Activated CD4-positive, alpha-beta T cell treated with anti-CD3 and anti-CD28 coated beads, Interleukin-2, Interleukin-6, amounts not matched to agents 100 ng/mL and 50 ng/mL, durations not matched to agents 16 hours and 8 hours (primary cell): ENCODE data around the gene KAZN.
"Not testable (repeated sequence)": the region's sequence is repeated elsewhere in the genome, so short reads cannot be mapped to it uniquely, and the experiment has no call there.

Experiments used
- DNase-seq: peaks from one replicate; pipeline ENCODE4 v3.0.0-alpha.2; 2020

The KAZN gene

DNA sequence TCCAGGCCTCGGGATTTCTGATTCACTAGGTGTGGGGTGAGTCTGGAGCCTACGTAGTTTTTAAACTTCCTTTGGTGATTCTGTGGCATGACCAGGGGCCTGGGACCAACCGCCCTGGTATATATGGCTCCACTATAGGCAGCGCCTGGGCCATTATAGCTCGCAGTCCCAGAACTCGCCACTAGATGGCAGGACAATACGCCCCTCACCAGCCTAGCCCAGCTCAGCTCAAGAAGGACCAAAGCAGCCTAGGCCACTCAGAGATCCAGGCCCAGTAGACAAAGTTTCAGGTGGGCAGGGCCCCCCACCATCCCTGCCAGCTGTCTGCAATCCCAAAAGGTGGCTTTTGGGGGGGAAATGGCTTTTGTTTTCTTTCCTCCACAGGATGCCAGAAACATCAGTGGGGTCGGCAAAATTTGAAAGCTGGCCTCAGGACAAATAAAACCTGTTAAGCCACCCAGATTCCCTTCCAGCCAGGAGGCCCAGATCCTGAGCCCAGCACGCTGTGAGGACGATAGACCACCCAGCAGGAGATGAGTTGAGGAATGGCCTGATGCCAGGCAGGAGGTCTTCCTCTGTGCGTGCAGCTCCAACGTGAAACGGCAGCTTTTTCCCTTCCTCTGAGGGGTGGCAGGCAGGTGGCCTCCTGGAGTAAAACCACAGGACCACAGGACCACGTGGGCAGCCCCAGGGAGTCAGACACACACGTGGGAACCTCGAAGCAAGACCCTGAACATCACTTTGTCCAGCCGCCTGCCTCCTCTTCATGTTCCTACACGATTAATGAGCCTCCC lies 530.2 kb downstream of the KAZN start:
- DNase-seq, result peak; percentile 81

- no peak for DNase-seq
Observed at GRCh38 chr1:15129944-15130343, 531.5 kb downstream of the KAZN start.

GRCh38 chr1:15130607-15131006 lies 532.1 kb downstream of the KAZN start:
- no peak for DNase-seq

DNA sequence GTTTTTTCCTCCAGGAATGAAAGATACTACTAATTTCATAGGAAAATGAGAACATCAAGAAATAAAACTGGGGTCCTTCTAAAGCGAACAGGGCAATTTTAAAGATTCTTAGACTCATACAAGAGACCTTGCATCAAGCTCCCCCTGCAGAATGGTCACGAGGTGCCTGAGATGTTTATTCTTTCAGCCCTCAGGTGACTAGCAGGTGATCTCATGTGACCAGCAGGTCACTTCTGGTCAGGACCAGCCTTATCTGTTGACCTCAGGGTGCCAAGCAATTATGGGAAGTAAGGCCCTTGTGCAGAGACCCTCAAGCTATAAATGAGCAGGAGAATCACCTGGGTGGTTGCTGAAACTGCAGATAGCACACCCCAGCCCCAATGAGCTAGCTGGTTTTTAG lies 534.5 kb downstream of the KAZN start:
- no peak for DNase-seq

DNA sequence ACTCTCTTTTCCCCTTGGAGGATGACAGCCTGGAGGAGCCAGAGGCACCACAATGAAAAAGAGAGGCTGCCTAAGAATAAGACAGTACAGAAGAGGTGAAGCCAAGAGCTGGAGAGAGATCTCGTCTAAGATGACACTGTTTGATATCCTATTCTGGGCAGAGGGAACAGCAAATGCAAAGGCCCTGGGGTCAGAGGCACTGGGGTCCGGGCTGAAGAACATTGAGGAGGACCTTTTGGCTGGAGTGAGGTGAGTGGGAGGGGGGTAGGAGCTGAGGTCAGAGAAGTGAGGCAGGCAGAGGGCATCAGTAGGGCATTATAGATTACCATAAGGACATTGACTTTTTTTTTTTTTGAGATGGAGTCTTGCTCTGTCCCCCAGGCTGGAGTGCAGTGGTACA lies 535.8 kb downstream of the KAZN start:
- DNase-seq, result no peak

DNA sequence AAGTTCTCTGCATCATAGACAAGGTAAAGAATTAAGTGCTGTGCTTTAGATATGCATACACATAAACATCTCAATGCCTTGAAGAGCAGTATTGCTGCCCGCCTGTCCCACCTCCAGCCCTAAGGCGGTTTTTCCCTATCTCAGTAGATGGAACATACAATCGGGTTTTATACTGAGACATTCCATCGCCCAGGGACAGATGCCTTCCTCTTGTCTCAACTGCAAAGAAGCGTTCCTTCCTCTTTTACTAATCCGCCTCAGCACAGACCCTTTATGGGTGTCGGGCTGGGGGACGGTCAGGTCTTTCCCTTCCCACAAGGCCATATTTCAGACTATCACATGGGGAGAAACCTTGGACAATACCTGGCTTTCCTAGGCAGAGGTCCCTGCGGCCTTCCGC lies 537.1 kb downstream of the KAZN start:
- not testable (repeated sequence) for DNase-seq

GRCh38 chr1:15137809-15138208 lies 539.3 kb downstream of the KAZN start:
- no peak for DNase-seq

DNA sequence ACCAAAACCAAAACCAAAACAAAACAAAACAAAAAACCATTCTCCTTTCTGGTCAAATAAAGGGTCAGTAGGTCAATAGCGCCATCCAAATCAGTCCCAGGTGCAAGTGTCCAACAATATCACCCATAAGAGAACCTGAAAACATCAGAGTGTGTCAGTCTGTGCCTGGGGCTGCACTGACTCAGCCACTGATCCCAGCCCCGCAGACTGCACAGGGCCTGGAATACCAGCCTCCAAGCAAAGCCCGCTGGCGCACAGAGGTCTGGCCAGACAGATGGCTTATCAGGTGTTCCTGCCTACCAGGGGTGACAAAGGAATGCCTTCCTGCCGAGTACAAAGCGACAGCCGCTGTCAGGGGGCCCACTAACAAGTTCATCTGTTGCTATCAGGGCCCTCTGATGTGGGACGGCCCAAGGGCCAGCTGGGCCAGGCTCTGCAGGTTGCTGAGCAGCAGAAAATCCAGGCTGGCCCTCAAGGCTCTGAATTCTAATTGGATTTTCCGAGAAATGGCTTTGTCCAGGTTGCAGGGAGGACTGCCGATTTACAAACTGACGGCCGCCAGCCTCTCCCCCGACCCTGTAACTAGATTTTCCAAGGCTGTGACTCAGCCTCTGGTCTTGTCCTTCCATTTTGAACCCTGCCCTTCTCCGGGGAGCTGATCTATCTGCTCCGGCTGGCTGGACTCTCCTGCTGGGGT lies 541.3 kb downstream of the KAZN start:
- no peak for DNase-seq

GRCh38 chr1:15141935-15142539 lies 543.6 kb downstream of the KAZN start:
- DNase-seq, result no peak

GRCh38 chr1:15145327-15145726 lies 546.8 kb downstream of the KAZN start:
- no peak for DNase-seq

- no peak for DNase-seq
Observed at GRCh38 chr1:15146142-15146680, 547.7 kb downstream of the KAZN start.

- no peak for DNase-seq
Observed at GRCh38 chr1:15146971-15147376, 548.5 kb downstream of the KAZN start.

- no peak for DNase-seq
Observed at GRCh38 chr1:15148004-15148403, 549.5 kb downstream of the KAZN start.

DNA sequence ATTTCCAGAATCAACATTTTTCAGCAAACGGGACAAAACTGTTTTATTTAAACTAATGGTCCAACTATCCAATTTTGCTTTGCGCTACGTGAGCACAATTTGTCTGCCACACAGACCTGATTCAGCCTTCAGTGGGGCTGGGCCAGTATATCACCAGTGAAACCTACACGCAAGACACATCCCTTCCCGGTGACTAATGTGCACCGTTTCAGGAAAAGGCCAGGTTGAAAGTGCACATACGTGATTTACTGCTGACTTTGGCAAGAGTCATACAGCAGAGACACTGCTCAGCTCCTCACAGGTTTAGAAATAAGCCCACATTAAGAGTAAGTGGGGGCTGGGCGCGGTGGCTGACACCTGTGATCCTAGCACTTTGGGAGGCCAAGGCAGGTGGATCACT lies 550.0 kb downstream of the KAZN start:
- no peak for DNase-seq

DNA sequence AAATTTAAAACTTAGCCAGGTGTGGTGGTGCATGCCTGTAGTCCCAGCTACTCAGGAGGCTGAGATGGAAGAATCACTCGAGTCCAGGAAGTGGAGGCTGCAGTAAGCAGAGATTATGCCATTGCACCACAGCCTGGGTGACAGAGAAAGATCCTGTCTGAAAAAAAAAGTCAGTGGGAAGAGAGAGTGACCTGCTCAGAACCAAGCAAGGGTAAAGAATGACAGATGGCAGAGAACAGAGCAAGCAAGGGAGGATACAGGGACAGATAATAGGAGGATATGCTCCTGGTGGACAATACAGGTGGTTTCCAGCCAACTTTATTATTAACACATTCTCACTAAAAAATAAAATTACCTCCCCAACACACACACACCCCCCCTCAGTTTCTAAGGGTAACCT lies 550.5 kb downstream of the KAZN start:
- no peak for DNase-seq

- DNase-seq, result no peak
Observed at GRCh38 chr1:15150376-15150775, 551.9 kb downstream of the KAZN start.

DNA sequence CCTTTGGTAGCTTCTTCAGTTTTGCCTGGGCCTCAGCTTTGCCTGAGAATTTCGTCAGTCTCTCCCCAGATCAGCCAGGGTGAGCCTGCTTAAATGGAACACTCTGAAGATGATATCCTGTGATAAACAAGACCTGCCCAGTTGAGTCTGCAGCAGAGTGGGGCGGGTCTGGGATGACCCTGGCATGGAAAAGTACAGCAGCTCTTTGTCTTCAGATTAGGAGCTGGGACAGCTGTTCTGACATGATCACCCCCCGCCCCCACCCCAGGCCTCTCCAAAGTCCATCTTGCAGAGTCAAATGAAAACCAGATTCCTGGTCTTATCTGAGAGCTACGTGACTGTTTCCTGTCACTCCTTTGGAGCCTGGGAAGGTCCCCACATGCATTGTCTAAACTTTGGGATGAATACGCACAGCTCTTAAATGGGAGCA lies 552.9 kb downstream of the KAZN start:
- no peak for DNase-seq

- DNase-seq, result no peak
Observed at GRCh38 chr1:15151871-15152270, 553.4 kb downstream of the KAZN start.

DNA sequence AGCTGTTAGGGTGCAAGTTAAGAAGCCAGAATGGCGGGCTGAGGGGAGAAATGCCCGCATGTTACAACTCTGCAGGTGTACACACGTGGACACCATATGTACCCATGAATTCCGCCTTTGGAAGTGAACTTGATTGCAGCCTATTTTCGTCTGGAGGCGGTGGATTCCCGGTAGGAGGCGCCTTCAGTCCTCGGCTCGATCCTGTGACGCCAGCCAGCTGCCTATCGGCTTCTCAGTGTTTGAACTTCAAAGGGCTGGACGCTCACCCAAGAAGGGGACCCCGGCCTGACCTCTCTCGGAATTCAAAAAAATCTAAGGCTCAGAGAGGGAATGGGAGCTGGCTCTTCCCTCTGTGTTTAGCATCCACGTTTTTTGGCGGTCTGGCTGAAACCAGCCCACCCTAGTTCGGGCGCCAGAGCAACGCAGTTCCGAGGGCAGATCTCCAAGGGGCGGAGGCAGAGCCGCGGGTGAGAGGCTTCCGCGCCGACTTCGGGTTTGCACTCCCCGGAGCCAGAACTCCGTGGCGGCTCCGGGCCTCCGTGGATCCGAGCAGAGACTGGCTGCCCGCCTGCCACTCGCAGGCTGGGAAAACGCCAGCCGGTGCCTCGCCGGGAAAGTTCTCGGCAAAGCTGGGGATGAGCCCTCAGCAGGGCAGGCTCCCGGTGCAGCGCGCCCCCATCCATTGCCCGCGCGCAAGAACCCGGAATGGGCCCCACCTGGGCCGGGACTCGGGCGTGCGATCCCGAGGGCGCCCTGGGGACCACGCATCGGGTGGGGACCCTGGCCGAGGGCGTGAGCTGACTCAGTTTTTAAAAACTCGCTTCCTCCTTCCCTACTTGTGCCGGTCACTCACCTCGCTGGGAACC lies 554.1 kb downstream of the KAZN start:
- peak; percentile 15 for DNase-seq

DNA sequence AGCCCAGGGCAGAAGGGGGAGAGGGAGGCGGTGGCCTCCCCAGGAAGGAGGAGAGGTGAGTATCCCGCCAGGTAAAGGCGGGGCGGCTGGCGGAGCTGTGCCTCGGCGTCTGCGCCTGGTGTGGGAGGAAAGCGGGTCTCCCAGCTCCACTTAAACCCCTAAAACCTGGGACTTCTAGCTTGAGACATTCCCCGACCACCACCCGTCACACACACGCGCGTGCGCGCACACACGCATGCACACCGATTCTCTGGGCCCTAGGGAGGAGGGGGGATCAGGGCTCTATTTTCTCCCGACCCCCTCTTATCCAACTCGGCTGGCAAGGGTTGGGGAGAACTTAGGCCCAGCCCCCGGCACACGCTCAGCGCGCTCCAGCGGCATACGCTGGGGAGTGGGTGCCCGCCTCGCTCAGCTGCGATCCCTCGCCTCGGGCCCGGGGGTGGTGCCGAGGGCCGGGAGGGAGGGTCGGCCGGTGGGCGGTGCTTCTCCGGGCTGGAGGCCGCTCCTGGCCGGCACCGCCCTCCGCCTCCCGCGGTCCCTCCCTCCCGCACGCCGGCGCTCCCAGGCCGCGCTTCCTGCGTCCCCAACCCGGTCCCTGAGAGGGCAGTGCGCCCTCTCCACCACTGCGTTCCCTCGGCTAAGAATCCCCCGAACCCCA lies 554.8 kb downstream of the KAZN start, which contains the start of gene TMEM51:
Gene TMEM51 (plus strand): TSS at position 564 of the 658 bp plus-strand sequence. CDS start 61,341 bp downstream, outside the sequence.
- DNase-seq, result no peak

GRCh38 chr1:15153842-15154479 lies 555.5 kb downstream of the KAZN start:
- peak; percentile 53 for DNase-seq
